Measurements from ENCODE around the gene MAVS.

MAVS gene

GRCh38 chr20:3925113-3925695 lies 78.6 kb downstream of the MAVS start:
- ChIA-PET CTCF (interaction anchor here (0.6 kb wide), 1 partner anchor 147 kb away, joined by 3 read pairs; no protein-coding TSS in a partner anchor), POLR2A (no interaction called here)
- TF ChIP-seq HDGF (IDR thresholded peaks at IDR 0.05; ENCODE audit: borderline replicate concordance): no peak
- TF ChIP-seq SUZ12 (IDR thresholded peaks at IDR 0.05): no peak
- no peak for TF ChIP-seq LEF1 (IDR thresholded peaks at IDR 0.05; ENCODE audit: borderline replicate concordance)
- TF ChIP-seq PKNOX1 (IDR thresholded peaks at IDR 0.05): no peak
- TF ChIP-seq L3MBTL2 (conservative IDR thresholded peaks at IDR 0.05): no peak
- no peak for TF ChIP-seq NFRKB (IDR thresholded peaks at IDR 0.05)
- no peak for TF ChIP-seq FOXK2 (IDR thresholded peaks at IDR 0.05)
- TF ChIP-seq ARNT (IDR thresholded peaks at IDR 0.05): no peak
- TF ChIP-seq TARDBP (IDR thresholded peaks at IDR 0.05): no peak
- no peak for TF ChIP-seq ZNF384 (IDR thresholded peaks at IDR 0.05)
- TF ChIP-seq ELF4 (IDR thresholded peaks at IDR 0.05): no peak
- TF ChIP-seq BHLHE40 (IDR thresholded peaks at IDR 0.05; ENCODE audit: borderline replicate concordance): no peak
- no peak for TF ChIP-seq FOXM1 (IDR thresholded peaks at IDR 0.05; ENCODE audit: borderline replicate concordance)
- TF ChIP-seq SP1 (IDR thresholded peaks at IDR 0.05): no peak
- TF ChIP-seq FOXA1 (IDR thresholded peaks at IDR 0.05): no peak
- TF ChIP-seq CTBP1 (IDR thresholded peaks at IDR 0.05; ENCODE audit: borderline replicate concordance): no peak
- no peak for DNase-seq (ENCODE audit: extremely low spot score)
